H1 (cell line): ENCODE results near the gene CUZD1. TPM values are rescaled to one million over a fixed set of nuclear protein-coding genes. Genes with fewer than 3 reads are reported as not detected.

Source experiments
- CTCF ChIA-PET: fragments of 300-600 bp; sonication (Branson Sonifier 250); formaldehyde crosslinking; loops from one replicate; lab custom pipeline; 2021; ENCODE audit not compliant: partially characterized antibody; lab: Charles Lee
- POLR2A ChIA-PET: fragments of 300-600 bp; sonication (Branson Sonifier 250); formaldehyde crosslinking; loops from one replicate; lab custom pipeline; 2021; ENCODE audit warnings: inconsistent platforms; ENCODE audit not compliant: partially characterized antibody; lab: Charles Lee
- DNase-seq, 2 experiments: peaks; one replicate each; pipeline versions ENCODE4 v3.0.0 to v3.0.0-alpha.2; 2010 to 2022; ENCODE audit warnings: low spot score in 2 of 2, low read depth in 1 of 2, mixed read lengths in 1 of 2
- FAIRE-seq: peaks from 2 replicates; lab custom pipeline; 2011; peaks lifted over from hg19 to GRCh38; lab: Jason Lieb, UNC
- H2AFZ ChIP-seq: 2 replicates; pipeline ENCODE4 v1.8.1; 2012; ENCODE audit warnings: low read length, inconsistent platforms
- H2AK5ac ChIP-seq: 2 replicates; pipeline ENCODE4 v1.6.1; 2013; ENCODE audit warnings: low read depth, low read length
- H2BK120ac ChIP-seq: replicated peaks from 2 replicates; pipeline ENCODE3; 2013; ENCODE audit warnings: low read depth, low read length, inconsistent platforms
- H2BK12ac ChIP-seq: 2 replicates; pipeline ENCODE4 v1.6.1; 2013; ENCODE audit warnings: low read depth, low read length
- H2BK15ac ChIP-seq: 2 replicates; pipeline ENCODE4 v1.6.1; 2013; ENCODE audit warnings: low read length
- H2BK20ac ChIP-seq: 2 replicates; pipeline ENCODE4 v1.6.1; 2013; ENCODE audit warnings: low read length
- H2BK5ac ChIP-seq: 2 replicates; pipeline ENCODE4 v1.6.1; 2013; ENCODE audit warnings: low read depth, low read length
- H3K14ac ChIP-seq: 2 replicates; pipeline ENCODE4 v1.6.1; 2013; ENCODE audit warnings: inconsistent platforms; ENCODE audit not compliant: insufficient read length
- H3K18ac ChIP-seq: 2 replicates; pipeline ENCODE4 v1.6.1; 2013; ENCODE audit warnings: low read length; ENCODE audit errors: extremely low read depth
- H3K23ac ChIP-seq: 2 replicates; pipeline ENCODE4 v1.6.1; 2013; ENCODE audit warnings: inconsistent platforms; ENCODE audit not compliant: insufficient read length
- H3K23me2 ChIP-seq: 2 replicates; pipeline ENCODE4 v1.6.1; 2013; ENCODE audit warnings: low read depth, low read length
- H3K27ac ChIP-seq: 2 replicates; pipeline ENCODE4 v1.6.1; 2011; ENCODE audit warnings: low read depth, low read length, inconsistent platforms
- H3K27me3 ChIP-seq, 4 experiments: replicated peaks in 1 of 4; 1 replicate in 1 of 4; 2 replicates in 3 of 4; pipeline versions ENCODE4 v1.6.1 to v1.8.1; 2011 to 2013; ENCODE audit warnings: low read length in 3 of 4, mild to moderate bottlenecking in 3 of 4, inconsistent platforms in 2 of 4, mixed read lengths in 2 of 4, moderate library complexity in 1 of 4; ENCODE audit not compliant: control insufficient read depth in 3 of 4, insufficient read depth in 3 of 4; ENCODE audit errors: extremely low read depth in 1 of 4
- H3K36me3 ChIP-seq, 4 experiments: 2 replicates each; pipeline versions ENCODE4 v1.6.1 to v1.8.1; 2011 to 2013; ENCODE audit warnings: mild to moderate bottlenecking in 4 of 4, low read length in 3 of 4, moderate library complexity in 2 of 4, control low read depth in 1 of 4, inconsistent platforms in 1 of 4; ENCODE audit not compliant: insufficient read depth in 4 of 4, control insufficient read depth in 2 of 4
- H3K4ac ChIP-seq: replicated peaks from 2 replicates; pipeline ENCODE3; 2013; ENCODE audit warnings: low read length, low read depth, mixed read lengths, inconsistent platforms; ENCODE audit not compliant: insufficient read length
- H3K4me1 ChIP-seq, 4 experiments: replicated peaks in 1 of 4; 1 replicate in 1 of 4; 2 replicates in 3 of 4; pipeline versions ENCODE4 v1.6.1 to v1.8.1; 2011 to 2013; ENCODE audit warnings: low read length in 3 of 4, inconsistent platforms in 2 of 4, mixed read lengths in 1 of 4; ENCODE audit not compliant: insufficient read depth in 4 of 4, control insufficient read depth in 3 of 4
- H3K4me2 ChIP-seq, 2 experiments: 2 replicates each; pipeline versions ENCODE4 v1.6.1 to v1.8.1; 2011 to 2013; ENCODE audit warnings: low read depth in 2 of 2, low read length in 2 of 2, control low read depth in 1 of 2, inconsistent platforms in 1 of 2, mild to moderate bottlenecking in 1 of 2; ENCODE audit not compliant: insufficient read depth in 1 of 2
- H3K4me3 ChIP-seq, 4 experiments: fragments of 200-600, 300-600 bp in 1 of 4; sonication (generic), shearing (Covaris generic), sonication (Bioruptor Twin) in 1 of 4; 2 replicates each; pipeline versions ENCODE4 v1.5.1 to v1.8.1; 2011 to 2016; ENCODE audit warnings: low read length in 4 of 4, low read depth in 3 of 4, control low read depth in 2 of 4, inconsistent platforms in 2 of 4, mild to moderate bottlenecking in 2 of 4, mixed read lengths in 1 of 4, moderate library complexity in 1 of 4; ENCODE audit not compliant: insufficient read depth in 2 of 4; ENCODE audit errors: extremely low read depth in 1 of 4
- H3K56ac ChIP-seq: replicated peaks from 2 replicates; pipeline ENCODE3; 2013; ENCODE audit warnings: low read depth, mild to moderate bottlenecking, mixed read lengths, low read length, inconsistent platforms; ENCODE audit not compliant: insufficient read length
- H3K79me1 ChIP-seq: 2 replicates; pipeline ENCODE4 v1.6.1; 2013; ENCODE audit warnings: low read depth, low read length, control low read depth
- H3K79me2 ChIP-seq, 2 experiments: 2 replicates each; pipeline versions ENCODE4 v1.6.1 to v1.8.1; 2012 to 2013; ENCODE audit warnings: low read length in 2 of 2, mild to moderate bottlenecking in 2 of 2, inconsistent platforms in 1 of 2; ENCODE audit not compliant: insufficient read depth in 2 of 2, control insufficient read depth in 1 of 2
- H3K9ac ChIP-seq, 4 experiments: replicated peaks in 1 of 4; 1 replicate in 1 of 4; 2 replicates in 3 of 4; pipeline versions ENCODE4 v1.6.1 to v1.8.1; 2011 to 2013; ENCODE audit warnings: low read depth in 3 of 4, low read length in 3 of 4, control low read depth in 2 of 4, mild to moderate bottlenecking in 2 of 4, moderate library complexity in 2 of 4, inconsistent platforms in 1 of 4; ENCODE audit errors: extremely low read depth in 1 of 4
- H3K9me3 ChIP-seq, 2 experiments: 2 replicates each; pipeline versions ENCODE4 v1.6.1 to v1.8.1; 2012 to 2013; ENCODE audit warnings: mild to moderate bottlenecking in 2 of 2, moderate library complexity in 2 of 2, control low read depth in 1 of 2, inconsistent platforms in 1 of 2, low read depth in 1 of 2, low read length in 1 of 2, mixed read lengths in 1 of 2; ENCODE audit not compliant: insufficient read depth in 2 of 2
- H4K20me1 ChIP-seq, 2 experiments: replicated peaks in 1 of 2; 2 replicates each; pipeline versions ENCODE3 to v1.8.1; 2011 to 2013; ENCODE audit warnings: inconsistent platforms in 2 of 2, low read length in 2 of 2, mild to moderate bottlenecking in 1 of 2; ENCODE audit not compliant: insufficient read depth in 2 of 2, control insufficient read depth in 1 of 2
- H4K5ac ChIP-seq: 2 replicates; pipeline ENCODE4 v1.6.1; 2013; ENCODE audit warnings: low read length, low read depth, mixed read lengths, inconsistent platforms; ENCODE audit not compliant: insufficient read length
- H4K8ac ChIP-seq: 2 replicates; pipeline ENCODE4 v1.8.0; 2013; ENCODE audit warnings: mild to moderate bottlenecking, moderate library complexity, low read length, inconsistent platforms; ENCODE audit not compliant: insufficient read depth; ENCODE audit errors: extremely low read depth
- H4K91ac ChIP-seq: replicated peaks from 2 replicates; pipeline ENCODE3; 2013; ENCODE audit warnings: low read length, mixed read lengths, inconsistent platforms; ENCODE audit not compliant: insufficient read length
- PHF8 ChIP-seq: fragments of 200-600 bp; sonication (generic); conservative IDR thresholded peaks from 2 replicates; pipeline ENCODE4 v1.7.1; 2012; ENCODE audit warnings: low read depth, mild to moderate bottlenecking, inconsistent platforms, low read length, moderate library complexity
- WGBS, 2 experiments: shearing (Covaris generic) in 1 of 2; methylation state at CpG; one replicate each; pipeline versions ENCODE4 v1.1.6 to v1.1.7; 2013 to 2015; ENCODE audit warnings: low lambda C conversion rate in 2 of 2, mixed read lengths in 2 of 2, inconsistent platforms in 1 of 2, low coverage in 1 of 2, missing lambda C conversion rate in 1 of 2; ENCODE audit not compliant: insufficient replicate concordance in 2 of 2, insufficient coverage in 1 of 2, insufficient read length in 1 of 2; ENCODE audit errors: extremely low coverage in 1 of 2, missing lambda C conversion rate in 1 of 2; 5-methylcytosine and 5-hydroxymethylcytosine counted together
- polyA plus RNA-seq, 7 experiments: library from polyadenylated mRNA; depleted of rRNA in 3 of 7; stranded (reverse) in 5 of 7; unstranded in 2 of 7; fragments of >200 nt in 5 of 7; fragments of 200-250 nt in 2 of 7; gene quantifications; 1 replicate in 5 of 7; 2 replicates in 1 of 7; 4 replicates in 1 of 7; pipeline versions ENCODE4 v1.2.1 to v1.2.3, GENCODE V29; 2011 to 2013; ENCODE audit warnings: missing spikeins in 2 of 7, mixed read lengths in 2 of 7
- total RNA-seq: library from RNA; stranded (reverse); fragmentation: NEBNext Ultra II Directional; extraction: Animal tissue kit (Norgen Biotek cat#: 25700); gene quantifications from 2 replicates; pipeline ENCODE4 v1.2.1, GENCODE V29; 2021

Gene CUZD1
- total and polyA plus RNA-seq, 2 of the 8 experiments (the other 6 are each of a cell fraction or from before 2014, with no cell fraction given): 11.9 to 30.0 TPM

- Histone ChIP-seq H3K4ac (no peak overlapping the region), H4K91ac (no peak overlapping the region), H2AFZ (no peak overlapping the region), H4K8ac (no peak overlapping the region), H2AK5ac (no peak overlapping the region), H3K9ac (no peak overlapping the region), H3K23me2 (no peaks in the 10 kb centered on the region), H3K27me3 (no peaks in the 10 kb centered on the region), H2BK5ac (no peak overlapping the region), H4K20me1 (no peaks in the 10 kb centered on the region), H3K18ac (no peak overlapping the region), H2BK20ac (no peak overlapping the region), H3K4me2 (no peak overlapping the region), H3K56ac (no peak overlapping the region), H3K14ac (no peak overlapping the region), H3K4me3 (no peak overlapping the region), H3K9me3 (peaks cover 9 to 13% of the 10 kb centered on the region in 2 experiments), H2BK15ac (no peak overlapping the region), H3K79me1 (no peaks in the 10 kb centered on the region), H4K5ac (no peak overlapping the region), H2BK120ac (no peak overlapping the region), H3K27ac (no peak overlapping the region), H3K23ac (no peak overlapping the region), H2BK12ac (no peak overlapping the region), H3K79me2 (no peaks in the 10 kb centered on the region), H3K4me1 (no peaks in the 10 kb centered on the region), H3K36me3 (no peaks in the 10 kb centered on the region)
- no peak for TF ChIP-seq PHF8
- DNase-seq (no peak), FAIRE-seq (no peak)
- 65% methylated on average over 2 of the region's 2 CpGs; no CpG with 5 or more reads in 1 of the 2 experiments for WGBS, 2 experiments
- POLR2A ChIA-PET: interaction anchor here (0.9 kb wide), 2 partner anchors 10 to 15 kb away, joined by 4 to 6 read pairs; no protein-coding TSS in a partner anchor
- CTCF ChIA-PET: interaction anchor here (2.2 kb wide), 1 partner anchor 14 kb away, joined by 6 read pairs; no protein-coding TSS in a partner anchor
Measured at GRCh38 chr10:122863216-122864193, 17.8 kb upstream of the CUZD1 start.
